Suppressor macrophage treated with lipopolysaccharide for 1 hour (primary cell): ENCODE results near the gene RANBP3.
"Not testable (repeated sequence)": the region's sequence is repeated elsewhere in the genome, so short reads cannot be mapped to it uniquely, and the experiment has no call there.

ENCODE experiments used
- DNase-seq, 3 donors: peaks; one replicate each; pipeline ENCODE4 v3.0.0-alpha.2; 2020 to 2022

Gene RANBP3

DNA sequence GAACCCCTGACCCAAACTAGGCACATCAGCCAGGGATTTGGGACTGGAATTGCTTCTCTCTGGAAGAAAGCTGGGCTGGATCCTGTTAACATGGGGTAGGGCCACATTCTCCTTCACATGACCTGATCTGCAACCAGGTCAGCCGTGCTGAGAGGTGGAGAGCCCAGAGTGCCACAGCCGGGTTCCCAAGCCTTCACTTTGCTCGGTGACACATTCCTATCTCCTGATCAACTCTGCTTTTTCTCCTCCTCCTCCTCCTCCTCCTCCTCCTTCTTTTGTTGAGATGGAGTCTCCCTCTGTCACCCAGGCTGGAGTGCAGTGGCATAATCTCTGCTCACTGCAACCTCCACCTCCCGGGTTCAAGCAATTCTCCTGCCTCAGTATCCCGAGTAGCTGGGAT, 7.9 kb upstream of the RANBP3 start:
- DNase-seq, result not testable (repeated sequence)

DNA sequence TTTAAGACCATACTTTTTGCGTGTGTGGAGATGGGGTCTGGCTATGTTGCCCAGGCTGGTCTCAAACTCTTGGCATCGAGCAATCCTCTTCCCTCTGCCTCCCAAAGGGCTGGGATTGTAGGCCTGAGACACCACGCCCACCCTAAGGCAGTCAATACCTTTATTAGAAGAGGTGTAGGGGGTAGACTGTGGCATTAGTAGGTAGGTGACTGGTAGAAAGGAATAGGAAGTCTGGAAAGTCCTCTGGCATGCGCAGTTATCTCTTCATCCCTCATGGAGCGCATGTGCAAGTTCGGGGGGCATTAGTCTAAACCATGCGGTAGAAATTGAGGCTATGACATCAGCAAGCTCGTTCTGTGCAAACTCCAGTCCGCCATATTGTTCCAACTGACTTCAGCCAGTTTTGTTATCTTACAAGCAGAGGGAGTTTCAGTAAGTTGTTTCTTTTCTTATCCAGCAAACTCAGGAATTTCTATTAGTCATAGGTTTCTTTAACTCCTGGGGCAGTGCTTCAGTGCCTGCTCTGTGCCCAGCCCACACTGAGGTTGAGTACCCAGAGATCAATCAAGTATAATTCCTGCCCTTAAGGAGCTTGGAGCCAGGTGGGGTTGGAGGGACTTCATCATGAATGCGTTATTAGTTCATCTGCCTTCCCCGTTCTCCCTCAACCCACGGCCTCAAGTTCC, 7.3 kb upstream of the RANBP3 start:
- no peak for DNase-seq

DNA sequence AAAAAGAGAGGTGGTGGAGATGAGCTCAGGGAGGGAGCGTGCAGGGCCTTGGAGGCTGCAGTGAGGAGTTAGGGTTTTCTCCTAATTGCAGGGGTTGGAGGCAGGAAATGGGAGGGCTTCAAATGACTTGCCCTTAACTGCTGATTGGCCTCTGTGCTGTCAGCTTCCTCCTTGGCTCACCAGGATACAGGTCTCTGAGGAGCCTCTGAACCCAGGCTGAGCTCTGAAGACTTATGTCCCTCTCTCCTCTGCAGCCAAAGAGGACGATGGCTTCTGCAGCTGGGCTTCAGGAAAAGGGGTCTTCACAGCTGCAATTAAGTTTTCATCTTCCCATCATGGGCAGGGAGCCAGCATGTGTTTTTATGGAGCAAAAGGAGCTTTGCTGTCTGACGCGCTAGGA, 6.7 kb upstream of the RANBP3 start:
- DNase-seq, result no peak

DNA sequence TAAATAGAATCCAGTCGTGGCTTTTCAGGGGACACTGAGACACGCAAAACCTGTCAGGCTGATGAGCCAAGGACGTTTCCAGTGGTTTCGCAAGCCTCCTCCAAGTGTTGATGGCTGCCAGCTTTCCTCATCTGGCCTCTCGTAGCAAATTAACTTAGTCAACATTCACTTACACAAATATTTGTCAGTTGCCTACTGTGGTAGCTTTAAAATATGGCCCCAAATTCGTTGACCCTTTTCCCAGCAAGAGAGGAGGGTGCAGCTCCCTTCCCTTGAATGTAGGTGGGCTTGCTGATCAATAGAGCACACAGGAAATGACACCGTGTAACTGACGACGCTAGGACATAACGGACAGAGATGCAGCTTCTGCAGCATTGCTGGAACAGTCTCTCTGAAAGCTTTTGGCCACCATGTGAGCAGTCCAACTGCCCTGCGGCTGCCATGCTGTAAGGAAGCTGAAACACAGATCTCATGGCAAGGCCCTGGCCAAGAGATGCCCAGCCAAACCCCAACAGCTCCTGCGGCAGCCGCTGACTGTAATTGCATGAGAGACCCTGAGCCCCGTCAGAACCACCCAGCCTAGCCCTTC, 5.5 kb upstream of the RANBP3 start:
- DNase-seq, result peak in 2 of 3 donors; percentile 17 to 25

DNA sequence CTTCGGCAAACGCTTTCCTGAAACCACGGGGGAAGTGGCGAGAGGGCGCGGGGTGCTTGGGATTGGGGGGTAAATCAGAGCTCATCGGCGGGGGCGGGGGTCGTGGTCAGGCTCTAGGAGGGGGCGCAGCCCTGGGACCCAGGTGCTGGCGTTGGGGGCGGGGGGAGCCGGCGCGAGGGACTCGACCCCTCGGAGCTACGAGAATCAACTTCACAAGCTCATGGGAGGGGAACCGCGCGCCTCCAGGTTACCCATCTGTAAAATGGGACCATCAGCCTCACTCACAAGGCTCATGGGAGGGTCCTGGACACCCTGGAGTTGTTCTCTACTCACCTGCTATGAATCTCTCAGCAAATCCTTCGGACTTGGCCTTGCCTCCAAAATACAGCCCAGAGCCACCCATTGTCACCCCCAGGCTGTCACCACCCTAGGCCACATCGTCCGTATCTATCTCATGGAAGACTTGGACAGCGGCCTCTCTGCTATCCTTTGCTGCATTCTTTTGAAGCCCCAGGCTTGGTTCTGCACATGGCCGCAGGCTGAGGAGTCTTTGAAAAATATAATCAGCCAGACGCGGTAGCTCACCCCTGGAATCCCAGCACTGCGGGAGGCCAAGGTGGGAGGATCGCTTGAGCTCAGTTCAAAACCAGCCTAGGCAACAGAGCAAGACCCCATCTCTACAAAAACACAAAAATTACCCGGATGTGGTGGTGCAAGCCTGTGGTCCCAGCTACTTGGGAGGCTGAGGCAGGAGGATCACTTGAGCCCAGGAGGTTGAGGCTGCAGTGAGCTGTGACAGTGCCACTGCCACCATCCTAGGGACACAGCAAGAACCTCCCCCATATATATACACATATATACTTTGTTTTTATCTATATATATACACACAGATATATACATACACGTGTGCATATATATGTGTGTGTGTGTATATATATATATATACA, 939 bp upstream of the RANBP3 start:
- no peak for DNase-seq

DNA sequence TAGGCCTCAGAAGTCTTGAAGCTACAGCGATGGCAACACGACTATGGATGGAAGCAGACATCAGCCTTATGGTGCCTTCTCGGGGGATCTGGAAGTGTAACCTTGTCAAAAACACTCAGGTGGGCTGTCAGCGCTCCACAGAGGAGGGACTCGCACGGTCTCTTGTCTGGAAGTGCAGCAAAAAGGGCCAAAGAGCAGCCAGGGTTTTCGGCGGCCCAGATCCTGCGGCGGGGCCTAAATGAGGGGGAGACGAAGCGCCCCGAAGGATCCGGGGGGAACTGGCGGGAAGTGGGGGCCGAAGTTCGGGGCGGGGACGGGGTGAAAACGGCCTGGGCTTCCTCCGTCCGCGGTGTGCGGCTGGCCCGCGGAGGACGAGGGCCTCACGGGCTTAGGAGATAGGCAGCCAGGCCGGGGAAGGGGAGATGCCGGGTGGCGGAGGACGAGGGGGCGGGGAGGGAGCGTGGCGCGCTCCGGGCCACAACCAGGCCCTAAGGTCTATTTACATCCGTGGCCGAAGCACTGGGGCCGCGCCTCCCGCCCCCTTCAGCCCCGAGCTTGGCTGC, 637 bp downstream of the RANBP3 start:
- no peak for DNase-seq

DNA sequence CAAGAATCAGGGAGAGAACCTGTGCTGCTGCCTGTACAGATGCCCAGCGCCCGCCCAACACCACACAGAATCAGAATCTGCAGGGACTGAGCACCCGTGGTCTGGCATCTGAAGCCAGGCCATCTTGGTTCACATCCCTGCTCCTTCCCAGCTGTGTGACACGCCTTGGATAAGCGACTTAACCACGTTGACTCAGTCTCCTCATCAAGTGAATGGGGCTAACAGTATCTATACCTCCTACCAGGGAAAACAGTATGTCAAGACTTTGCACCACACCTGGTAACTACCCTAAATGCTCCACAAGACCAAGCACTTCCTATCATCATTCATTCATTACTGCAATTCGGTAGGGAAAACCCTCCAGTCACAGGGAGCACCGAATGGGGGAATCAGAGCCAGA, 1.2 kb downstream of the RANBP3 start:
- no peak for DNase-seq

DNA sequence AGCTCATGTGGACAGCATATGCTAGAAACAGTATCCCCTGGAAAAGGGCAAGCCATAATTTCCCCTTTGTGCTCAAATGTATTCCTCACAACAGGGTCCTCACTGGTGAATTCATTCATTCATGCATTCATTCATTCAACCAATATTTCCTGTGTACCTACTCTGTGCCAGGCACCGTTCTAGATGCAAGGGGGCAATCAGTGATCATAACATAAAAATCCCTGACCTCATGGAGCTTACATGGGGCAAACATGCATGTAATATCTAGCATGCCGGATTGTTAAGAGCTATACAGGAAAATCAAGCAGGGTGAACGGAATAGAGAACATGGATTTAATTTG, 2.6 kb downstream of the RANBP3 start:
- no peak for DNase-seq

DNA sequence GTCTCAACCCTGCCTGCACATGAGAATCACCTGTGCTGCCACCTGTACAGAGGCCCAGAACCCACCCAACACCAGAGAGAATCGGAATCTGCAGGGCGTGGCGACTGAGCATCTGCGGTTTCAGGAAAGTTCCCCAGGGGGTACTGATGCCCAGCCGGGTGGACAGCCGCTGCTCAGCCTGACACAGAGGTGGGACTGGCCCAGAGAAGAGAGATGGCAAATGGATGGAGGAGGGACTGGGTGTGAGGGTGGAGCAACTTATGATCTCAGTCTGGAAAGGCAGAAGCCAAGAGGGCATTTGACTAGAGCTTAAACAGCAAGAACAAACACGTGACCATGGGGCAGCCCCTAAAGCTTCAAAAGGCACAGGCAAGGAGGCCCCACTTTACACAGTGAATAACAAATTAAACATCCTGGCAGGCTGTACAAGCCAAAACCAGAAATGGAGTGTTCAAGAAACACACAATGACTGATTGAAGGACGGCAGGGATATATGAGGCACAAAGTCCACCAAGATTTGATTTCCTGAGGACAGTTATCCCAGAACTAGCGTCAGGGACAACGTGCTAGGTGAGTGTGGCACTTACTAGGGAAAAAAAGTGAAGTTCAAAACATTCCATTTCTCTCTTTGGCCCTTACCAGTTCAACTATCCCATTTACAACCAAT, 3.1 kb downstream of the RANBP3 start:
- DNase-seq, result peak in 1 of 3 donors; percentile 20

DNA sequence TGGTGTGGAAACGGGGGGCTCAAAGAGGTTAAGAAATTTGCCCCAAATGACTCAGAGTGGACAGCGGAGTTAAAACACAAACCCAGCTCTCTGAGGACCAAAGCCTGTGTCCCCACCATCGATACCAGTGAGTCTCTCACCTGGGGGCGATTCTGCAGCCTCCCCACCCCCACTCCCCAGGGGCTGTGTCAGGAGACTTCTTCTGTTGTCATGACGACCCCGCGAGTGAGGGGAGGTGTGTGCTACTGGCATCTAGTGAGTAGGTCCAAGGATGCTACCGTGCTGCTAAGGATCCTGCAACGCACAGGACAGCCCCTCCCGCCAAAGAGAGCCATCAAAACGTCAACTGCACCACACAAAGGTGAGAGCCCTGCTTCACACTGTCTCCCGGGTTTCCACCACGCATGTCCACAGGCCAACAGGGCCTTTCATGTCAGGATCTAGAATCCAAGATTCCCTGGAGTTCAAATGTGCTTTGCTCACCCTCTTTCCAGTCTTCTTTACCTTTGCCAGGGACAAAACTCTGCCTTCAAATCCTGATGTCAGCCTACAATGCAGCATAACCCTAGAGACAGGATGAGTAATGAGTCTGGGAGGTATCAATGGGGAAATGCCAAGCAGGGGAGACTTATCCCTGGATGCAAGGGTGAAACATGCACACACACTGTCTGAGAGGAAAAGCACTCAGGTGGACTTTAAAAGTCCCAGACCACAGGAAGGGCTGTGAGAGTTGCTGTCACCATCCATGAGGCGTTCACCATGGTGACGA, 3.9 kb downstream of the RANBP3 start:
- no peak for DNase-seq

DNA sequence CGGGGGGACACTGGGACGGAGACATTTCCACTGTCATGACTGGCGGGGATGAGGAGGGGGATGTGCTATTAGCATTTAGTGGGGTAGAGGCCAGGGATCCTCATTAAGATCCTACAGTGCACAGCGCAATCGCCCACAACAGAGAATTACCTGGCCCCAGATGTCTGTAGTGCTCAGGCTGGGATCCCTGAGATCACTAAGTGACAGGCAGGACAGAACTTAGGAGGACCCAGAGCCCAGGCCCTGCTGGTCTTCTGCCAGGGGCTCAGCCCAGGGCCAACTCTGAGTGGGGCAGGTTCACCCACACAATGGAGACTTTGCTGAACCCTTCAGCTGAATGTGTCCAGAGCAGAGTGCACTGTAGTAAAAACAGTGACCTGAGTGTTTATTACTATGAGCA, 4.6 kb downstream of the RANBP3 start:
- DNase-seq, result no peak

DNA sequence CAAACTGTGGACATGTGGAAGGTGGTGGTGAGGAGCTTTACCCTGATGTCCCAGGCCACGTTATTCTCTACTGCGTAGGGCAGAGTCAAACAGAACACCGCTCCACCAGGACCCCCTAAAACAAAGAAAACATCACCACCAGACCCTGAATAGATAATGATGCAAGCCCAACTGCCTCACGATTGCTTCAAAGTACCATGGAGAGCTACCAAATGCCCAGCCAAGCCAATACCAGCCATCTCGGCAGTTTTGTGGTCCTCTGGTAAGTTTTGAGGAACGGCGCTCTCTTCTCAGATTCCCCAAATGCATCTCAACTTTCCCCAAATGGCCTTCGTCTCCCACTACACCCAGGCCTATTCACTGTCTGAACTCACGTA, 5.6 kb downstream of the RANBP3 start:
- no peak for DNase-seq

DNA sequence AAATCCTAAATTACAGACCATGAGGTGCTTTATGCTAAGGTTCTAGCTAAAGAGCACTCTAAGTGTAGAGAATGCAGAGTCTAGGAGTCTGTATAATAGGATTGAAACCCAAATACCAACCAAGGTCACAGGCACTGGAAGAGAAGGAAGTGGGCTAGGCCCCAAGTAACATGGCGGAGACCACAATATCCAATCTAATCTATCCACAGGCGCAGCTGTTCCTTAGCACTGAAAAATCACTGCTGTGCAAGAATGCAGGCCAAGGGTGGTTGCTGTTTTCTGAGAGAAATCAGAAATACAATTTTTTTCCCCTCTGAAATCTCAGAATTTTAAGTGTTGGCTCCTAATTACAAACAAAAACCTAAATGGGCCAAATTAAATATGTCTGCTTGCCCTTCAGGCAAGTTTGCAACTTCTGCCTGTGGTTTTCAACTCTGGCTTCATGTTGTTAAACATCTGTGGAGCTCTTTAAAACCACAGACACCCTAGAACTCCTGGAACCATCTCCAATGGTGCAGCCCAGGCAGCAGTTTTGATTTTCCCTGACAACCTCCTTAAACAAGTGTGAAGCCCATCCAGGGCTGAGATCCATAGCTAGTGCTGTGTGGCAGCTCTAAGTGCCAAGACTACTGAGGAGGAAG, 6.1 kb downstream of the RANBP3 start:
- DNase-seq, result no peak

DNA sequence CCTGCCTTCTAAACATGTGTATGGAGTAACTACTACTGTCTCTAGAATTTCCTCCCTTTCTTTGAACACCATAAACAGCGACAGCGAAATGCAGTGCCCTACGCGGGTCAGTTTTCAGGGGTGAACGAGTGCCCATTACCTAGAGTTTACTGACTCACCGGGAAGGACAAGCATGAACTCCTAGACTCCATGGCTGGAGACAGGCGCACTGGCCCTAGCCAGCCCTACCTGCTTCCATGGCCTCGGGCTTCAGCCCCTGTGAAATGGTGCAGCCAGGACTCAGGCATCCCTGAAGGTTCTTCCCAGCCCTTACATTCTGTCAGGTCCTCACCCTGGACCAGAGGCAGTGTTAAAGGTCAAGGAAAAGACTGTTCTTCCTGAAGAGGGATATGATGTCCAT, 8.5 kb downstream of the RANBP3 start:
- no peak for DNase-seq

DNA sequence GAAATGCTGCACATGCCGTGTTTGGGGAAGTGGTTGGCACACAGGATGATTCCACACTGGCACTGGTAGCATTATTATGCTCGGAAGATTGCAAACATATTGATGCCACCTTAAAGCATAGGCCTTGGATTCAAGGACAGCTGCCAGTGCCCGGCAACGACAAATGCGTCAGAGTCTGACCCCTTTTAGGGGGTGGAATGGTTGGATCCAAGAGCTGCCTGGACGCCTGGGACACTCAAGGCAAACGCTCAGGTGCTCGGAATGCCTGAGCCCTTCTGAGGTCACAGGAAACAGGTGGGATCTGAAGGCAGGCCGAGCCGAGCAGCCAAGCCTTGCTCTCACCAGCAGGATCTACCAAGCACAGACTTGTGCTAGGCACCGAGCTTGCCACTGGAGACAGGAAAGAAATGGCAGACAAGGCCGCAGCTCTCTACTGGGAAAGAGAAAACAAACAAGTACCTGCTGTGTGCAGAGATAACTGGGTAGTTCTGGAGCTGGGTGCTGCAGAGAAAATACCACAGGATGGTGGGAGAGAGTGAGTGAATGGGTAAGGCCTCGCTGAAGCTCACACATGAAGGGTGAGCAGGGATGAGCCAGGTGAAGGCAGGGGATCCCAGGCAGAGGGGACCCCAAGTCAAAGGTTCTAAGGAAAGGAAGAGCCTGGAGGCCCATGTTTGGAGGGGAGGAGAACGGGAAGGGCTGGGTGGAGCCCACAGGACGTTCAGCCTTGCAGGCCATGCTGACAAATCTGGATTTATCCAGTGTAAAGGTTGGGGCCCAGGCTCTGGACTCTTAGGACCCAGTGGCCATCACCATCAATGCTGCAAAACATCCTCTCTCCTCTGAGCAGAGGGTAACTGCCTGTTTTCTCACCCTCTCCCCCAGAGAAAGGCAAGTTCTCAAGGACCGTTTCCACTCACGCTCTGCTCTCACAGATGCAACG, 9.2 kb downstream of the RANBP3 start:
- DNase-seq, result no peak

DNA sequence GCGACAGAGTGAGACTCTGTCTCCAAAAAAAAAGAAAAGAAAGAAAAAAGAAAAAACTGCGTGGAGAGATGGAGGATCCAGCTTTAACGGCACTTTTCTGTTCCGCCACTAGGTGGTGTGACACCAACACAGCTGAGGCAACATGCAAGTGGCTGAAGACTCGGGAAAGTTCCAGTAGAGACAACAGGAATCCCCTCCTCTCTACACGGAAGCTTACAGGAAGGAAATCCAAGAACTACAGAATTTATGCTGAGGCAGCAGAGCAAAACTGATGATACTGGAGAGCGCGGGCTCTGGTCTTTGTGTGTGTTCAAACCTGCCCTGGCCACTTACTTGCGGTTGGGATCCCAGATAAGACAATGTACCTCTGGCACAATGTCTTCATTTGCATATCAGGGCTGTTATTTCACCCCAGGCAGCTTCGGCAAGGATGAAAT, 9.9 kb downstream of the RANBP3 start:
- DNase-seq, result peak; percentile 86 to 91 (median 91)

DNA sequence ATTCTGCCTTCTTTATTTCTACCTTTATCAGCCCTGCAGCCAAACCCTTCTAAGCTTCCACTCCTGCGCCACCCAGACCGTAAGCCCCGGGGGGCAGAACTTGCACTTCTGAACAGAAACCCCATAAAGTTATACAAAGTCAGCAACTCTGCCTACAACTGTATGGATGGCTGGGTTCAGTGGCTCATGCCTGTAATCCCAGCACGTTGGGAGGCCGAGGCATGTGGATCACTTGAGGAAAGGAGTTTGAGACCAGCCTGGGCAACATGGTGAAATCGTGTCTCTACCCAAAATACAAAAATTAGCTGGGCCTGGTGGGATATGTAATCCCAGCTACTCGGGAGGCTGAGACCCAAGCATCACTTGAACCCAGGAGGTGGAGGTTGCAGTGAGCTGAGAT, 10.4 kb downstream of the RANBP3 start:
- no peak for DNase-seq

DNA sequence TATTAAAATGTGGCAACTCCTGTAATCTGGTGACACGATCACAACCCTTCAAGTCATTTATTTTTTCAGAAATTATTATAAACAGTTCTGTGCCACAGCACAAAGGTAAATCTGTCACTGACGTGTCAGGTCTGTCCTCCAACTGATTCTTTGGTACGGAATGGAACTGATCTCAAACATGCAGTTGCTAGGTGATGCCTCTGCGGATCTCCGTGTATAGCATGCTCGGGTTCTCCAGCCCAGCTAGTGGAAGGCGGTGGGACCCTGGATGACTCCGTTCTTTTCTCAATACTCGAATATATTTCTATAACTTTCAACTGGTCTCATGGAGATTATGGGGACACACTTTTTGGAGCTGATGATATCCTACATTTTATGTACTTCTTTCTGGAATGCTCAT, 11.0 kb downstream of the RANBP3 start:
- no peak for DNase-seq

DNA sequence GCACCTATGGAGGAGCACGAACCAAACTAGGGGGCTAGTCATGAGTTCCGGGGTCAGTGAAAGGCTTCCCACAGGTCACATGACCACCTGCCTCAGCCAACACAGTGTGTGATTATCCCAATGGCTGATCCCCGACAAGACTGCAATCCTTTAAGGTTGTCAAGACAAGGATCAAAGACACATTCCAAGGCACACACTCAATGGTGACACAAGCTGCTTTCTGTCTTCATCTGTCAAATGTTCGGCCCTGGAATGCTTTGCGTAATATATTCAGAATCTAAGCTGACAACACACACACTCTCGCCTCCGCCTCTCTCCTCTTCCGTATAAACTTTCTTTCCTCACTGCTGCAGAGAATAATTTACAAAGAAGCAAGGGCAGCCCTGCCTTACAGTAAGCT, 11.7 kb downstream of the RANBP3 start:
- DNase-seq, result no peak

DNA sequence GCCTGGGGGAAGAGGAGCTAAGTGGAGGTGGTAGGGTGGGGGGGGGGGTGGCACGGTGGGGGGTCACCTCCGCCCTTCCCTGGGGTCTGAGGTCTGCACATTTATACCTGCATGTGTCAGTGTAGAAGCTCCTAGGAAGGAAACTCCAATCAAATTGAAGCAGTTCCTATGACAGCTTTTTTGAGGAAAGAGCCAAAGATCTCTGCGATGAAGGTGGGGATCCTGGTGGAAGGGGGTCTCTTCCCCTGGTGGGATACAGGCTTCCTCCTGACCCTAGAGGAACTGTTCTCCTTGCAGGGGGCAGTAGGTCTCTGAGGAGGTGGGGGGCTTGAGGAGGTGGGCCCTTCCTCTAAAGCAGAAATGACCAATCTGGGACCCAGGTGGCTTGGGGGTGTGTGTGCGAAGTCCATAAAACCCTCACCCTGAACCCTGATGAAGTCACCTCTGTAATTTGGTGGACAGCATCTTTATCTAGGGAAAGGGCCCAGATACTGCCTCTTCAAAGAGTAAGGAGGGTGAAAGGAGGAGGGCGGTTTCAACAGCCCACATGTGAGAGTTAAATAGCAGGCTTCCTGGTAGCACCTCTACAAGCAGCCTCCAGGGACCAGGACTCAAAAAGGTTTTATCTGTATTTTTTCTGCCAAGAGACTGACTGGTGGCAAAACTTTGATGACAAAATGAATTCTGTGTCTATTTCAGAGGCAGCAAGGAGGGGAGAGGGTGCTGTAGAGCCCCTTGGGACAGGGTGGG, 12.9 kb downstream of the RANBP3 start:
- no peak for DNase-seq
